Measurements from ENCODE around the gene DCDC2C.
"Not testable (repeated sequence)": the region's sequence is repeated elsewhere in the genome, so short reads cannot be mapped to it uniquely, and the experiment has no call there.

The DCDC2C gene

GRCh38 chr2:3703236-3703756, at the start of gene DCDC2C:
TSS of gene DCDC2C (plus strand) at chr2:3703575. CDS start at chr2:3703752, 177 bp downstream.
- no peak for DNase-seq (ENCODE audit: low spot score)

- DNase-seq (ENCODE audit: low spot score): no peak
These were observed 49.4 kb upstream of the DCDC2C start for GRCh38 chr2:3654011-3654410.

- no peak for DNase-seq (ENCODE audit: low spot score)
These were observed 48.7 kb upstream of the DCDC2C start for GRCh38 chr2:3654531-3655225.

- DNase-seq (ENCODE audit: low spot score): no peak
These were observed 47.3 kb upstream of the DCDC2C start for GRCh38 chr2:3655871-3656761.

GRCh38 chr2:3656762-3657721, 46.3 kb upstream of the DCDC2C start:
- DNase-seq (ENCODE audit: low spot score): no peak

- no peak for DNase-seq (ENCODE audit: low spot score)
These were observed 45.5 kb upstream of the DCDC2C start, which contains the start of gene ALLC for GRCh38 chr2:3657881-3658280. TSS of gene ALLC (plus strand) at chr2:3658200. CDS start at chr2:3671158, 12,958 bp downstream.

GRCh38 chr2:3659447-3660432, 43.6 kb upstream of the DCDC2C start:
- DNase-seq (ENCODE audit: low spot score): no peak

- not testable (repeated sequence) for DNase-seq (ENCODE audit: low spot score)
These were observed 42.7 kb upstream of the DCDC2C start for GRCh38 chr2:3660640-3661039.

- DNase-seq (ENCODE audit: low spot score): no peak
These were observed 42.2 kb upstream of the DCDC2C start for GRCh38 chr2:3661149-3661660.

GRCh38 chr2:3662239-3662638, 41.1 kb upstream of the DCDC2C start:
- DNase-seq (ENCODE audit: low spot score): no peak

GRCh38 chr2:3664118-3664517, 39.3 kb upstream of the DCDC2C start:
- DNase-seq (ENCODE audit: low spot score): no peak

GRCh38 chr2:3664925-3665324, 38.5 kb upstream of the DCDC2C start:
- no peak for DNase-seq (ENCODE audit: low spot score)

GRCh38 chr2:3665886-3666612, 37.3 kb upstream of the DCDC2C start:
- no peak for DNase-seq (ENCODE audit: low spot score)

- DNase-seq (ENCODE audit: low spot score): no peak
These were observed 36.8 kb upstream of the DCDC2C start for GRCh38 chr2:3666613-3666975.

- DNase-seq (ENCODE audit: low spot score): no peak
These were observed 36.2 kb upstream of the DCDC2C start for GRCh38 chr2:3667151-3667631.

GRCh38 chr2:3669656-3670055, 33.7 kb upstream of the DCDC2C start:
- no peak for DNase-seq (ENCODE audit: low spot score)

- DNase-seq (ENCODE audit: low spot score): no peak
These were observed 33.0 kb upstream of the DCDC2C start for GRCh38 chr2:3670376-3670775.

GRCh38 chr2:3670941-3671340, 32.4 kb upstream of the DCDC2C start:
- DNase-seq (ENCODE audit: low spot score): no peak

GRCh38 chr2:3672861-3673678, 30.3 kb upstream of the DCDC2C start:
- no peak for DNase-seq (ENCODE audit: low spot score)

All from NAMALWA (cell line).